Transverse colon (tissue), 3 donors: ENCODE data around the gene RNU5B-1.

ENCODE experiments used
- CTCF ChIP-seq, 5 experiments: fragments of 200-600 bp in 3 of 5; fragments of 450-650 bp in 2 of 5; sonication (generic) in 3 of 5; IDR thresholded peaks; 1 replicate in 2 of 5; 2 replicates in 3 of 5; pipeline ENCODE4 v1.5.1; 2016 to 2017; ENCODE audit warnings: antibody characterized with exemption in 5 of 5, inconsistent platforms in 3 of 5, mild to moderate bottlenecking in 2 of 5, moderate library complexity in 1 of 5
- POLR2A ChIP-seq: fragments of 450-650 bp; IDR thresholded peaks from one replicate; pipeline ENCODE4 v1.6.1; 2016; ENCODE audit warnings: antibody characterized with exemption, mild to moderate bottlenecking, moderate library complexity

- TF ChIP-seq POLR2A (no peak), CTCF (IDR thresholded peaks at IDR 0.05) (peak; percentile 93 to 96 (median 94))
Measured at GRCh38 chr15:65318870-65319356, 14.4 kb downstream of the RNU5B-1 start.
